B cell (primary cell): ENCODE results near the gene AIF1. TPM values are rescaled to one million over a fixed set of nuclear protein-coding genes. Genes with fewer than 3 reads are reported as not detected.
A peak's percentile ranks its signal among the peaks of the same experiment; 100 is the strongest.

Experiments
- ATAC-seq: fragments of 200-7000 bp; cut with Tn5 transposase; one replicate; pipeline ENCODE4 v1.10.0; 2021; ENCODE audit warnings: low read depth, mild to moderate bottlenecking, moderate number of reproducible peaks, moderate library complexity
- CTCF ChIA-PET: fragments of 350-600 bp; sonication (Branson Sonifier 250); formaldehyde crosslinking; loops from one replicate; lab custom pipeline; 2021; ENCODE audit warnings: antibody characterized with exemption, inconsistent platforms; lab: Charles Lee
- POLR2A ChIA-PET: fragments of 350-600 bp; sonication (Branson Sonifier 250); formaldehyde crosslinking; loops from one replicate; lab custom pipeline; 2021; ENCODE audit warnings: antibody characterized with exemption; lab: Charles Lee
- DNase-seq: peaks from one replicate; pipeline ENCODE4 v3.0.0; 2013
- H2AFZ ChIP-seq: 2 replicates; pipeline ENCODE4 v1.6.1; 2012; ENCODE audit warnings: mild to moderate bottlenecking, low read depth, low read length; ENCODE audit not compliant: insufficient read depth, poor library complexity, severe bottlenecking
- H3K27ac ChIP-seq, 2 donors: 1 replicate in 1 of 2; 2 replicates in 1 of 2; pipeline ENCODE4 v1.5.1; 2012 to 2013; ENCODE audit warnings: low read length in 2 of 2, mild to moderate bottlenecking in 2 of 2, moderate library complexity in 1 of 2
- H3K27me3 ChIP-seq, 4 experiments: fragments of 200-600 bp in 1 of 4; sonication (generic) in 1 of 4; replicated peaks in 1 of 4; 1 replicate in 2 of 4; 2 replicates in 2 of 4; pipeline versions ENCODE4 v1.6.1 to v1.7.0; 2013 to 2016; ENCODE audit warnings: low read length in 3 of 4, mild to moderate bottlenecking in 2 of 4, mixed read lengths in 1 of 4, moderate library complexity in 1 of 4; ENCODE audit not compliant: insufficient read depth in 4 of 4, control insufficient read depth in 3 of 4; ENCODE audit errors: control extremely low read depth in 1 of 4
- H3K36me3 ChIP-seq, 2 experiments: replicated peaks in 1 of 2; 1 replicate in 1 of 2; 2 replicates in 1 of 2; pipeline versions ENCODE4 v1.6.1 to v1.7.1; 2013; ENCODE audit warnings: low read length in 1 of 2; ENCODE audit not compliant: insufficient read depth in 2 of 2, control insufficient read depth in 1 of 2; ENCODE audit errors: control extremely low read depth in 1 of 2, extremely low read depth in 1 of 2
- H3K4me1 ChIP-seq, 2 donors: fragments of 200-600 bp in 1 of 2; sonication (generic) in 1 of 2; 1 replicate in 1 of 2; 2 replicates in 1 of 2; pipeline versions ENCODE4 v1.5.1 to v1.6.1; 2013 to 2017; ENCODE audit warnings: low read length in 2 of 2; ENCODE audit not compliant: control insufficient read depth in 2 of 2, insufficient read depth in 2 of 2
- H3K4me2 ChIP-seq: replicated peaks from 2 replicates; pipeline ENCODE3; 2012; ENCODE audit warnings: mild to moderate bottlenecking, low read depth, low read length; ENCODE audit not compliant: poor library complexity, severe bottlenecking
- H3K4me3 ChIP-seq, 5 experiments: fragments of 200-600 bp in 1 of 5; sonication (generic) in 1 of 5; 1 replicate in 3 of 5; 2 replicates in 2 of 5; pipeline versions ENCODE4 v1.5.1 to v1.7.0; 2011 to 2016; ENCODE audit warnings: low read length in 4 of 5, mild to moderate bottlenecking in 4 of 5, low read depth in 2 of 5, control low read depth in 1 of 5, moderate library complexity in 1 of 5; ENCODE audit not compliant: insufficient read depth in 1 of 5; ENCODE audit errors: control extremely low read depth in 1 of 5, extremely low read depth in 1 of 5
- H3K79me2 ChIP-seq: fragments of 200-600 bp; sonication (generic); one replicate; pipeline ENCODE4 v1.6.0; 2016; ENCODE audit warnings: low read length; ENCODE audit not compliant: control insufficient read depth, insufficient read depth
- H3K9ac ChIP-seq: fragments of 200-600 bp; sonication (generic); 2 replicates; pipeline ENCODE4 v1.6.1; 2017; ENCODE audit warnings: mild to moderate bottlenecking, low read length, moderate library complexity
- H3K9me3 ChIP-seq, 3 donors: one replicate each; pipeline versions ENCODE4 v1.6.1 to v1.7.1; 2013; ENCODE audit warnings: low read length in 2 of 3; ENCODE audit not compliant: control insufficient read depth in 2 of 3, insufficient read depth in 1 of 3; ENCODE audit errors: control extremely low read depth in 1 of 3
- H4K20me1 ChIP-seq: 2 replicates; pipeline ENCODE4 v1.6.0; 2012; ENCODE audit warnings: mild to moderate bottlenecking, low read length; ENCODE audit not compliant: insufficient read depth, control insufficient read depth, poor library complexity, severe bottlenecking
- H3K27ac Mint-ChIP-seq: one replicate; pipeline ENCODE4 v1.8.0; 2021; ENCODE audit warnings: mixed read lengths
- H3K27me3 Mint-ChIP-seq: one replicate; pipeline ENCODE4 v1.8.0; 2021; ENCODE audit warnings: mixed read lengths
- H3K4me1 Mint-ChIP-seq: one replicate; pipeline ENCODE4 v1.8.0; 2021; ENCODE audit warnings: mixed read lengths
- H3K4me3 Mint-ChIP-seq: one replicate; pipeline ENCODE4 v1.8.0; 2021; ENCODE audit warnings: mixed read lengths
- H3K9me3 Mint-ChIP-seq: one replicate; pipeline ENCODE4 v1.8.0; 2022; ENCODE audit warnings: mixed read lengths; ENCODE audit not compliant: insufficient read depth
- EZH2 ChIP-seq: IDR thresholded peaks from 2 replicates; pipeline ENCODE4 v1.6.1; 2012; ENCODE audit warnings: borderline replicate concordance, low read depth, mild to moderate bottlenecking, moderate library complexity, low read length; ENCODE audit not compliant: insufficient read depth, poor library complexity, severe bottlenecking
- WGBS: methylation state at CpG from one replicate; pipeline ENCODE4 v1.1.5; 2013; ENCODE audit warnings: missing lambda C conversion rate; ENCODE audit not compliant: insufficient coverage; 5-methylcytosine and 5-hydroxymethylcytosine counted together
- intact Hi-C: fragments of 100-400 bp; cut with micrococcal nuclease; formaldehyde crosslinking; loops from one replicate; pipeline ENCODE4 v1.10.0; 2022
- polyA plus RNA-seq: library from polyadenylated mRNA; depleted of rRNA; stranded (reverse); fragments of >200 nt; gene quantifications from 2 replicates; pipeline ENCODE4 v1.2.3, GENCODE V29; 2012
- total RNA-seq, 2 donors: library from RNA; stranded (reverse); fragments of 120-200 nt in 1 of 2; gene quantifications; 1 replicate in 1 of 2; 2 replicates in 1 of 2; pipeline versions ENCODE4 v1.2.3 to v1.2.4, GENCODE V29; 2013 to 2022
- TF ChIP-seq, protein P1 (sequence below): fragments of 200-600 bp; IDR thresholded peaks from one replicate; pipeline ENCODE4 v1.8.0; 2022; ENCODE audit warnings: antibody characterized with exemption, mild to moderate bottlenecking

The AIF1 gene
- total and polyA plus RNA-seq, 2 donors (not counting 1 experiment from before 2014, with no cell fraction given): 1.3 to 7.5 TPM

DNA sequence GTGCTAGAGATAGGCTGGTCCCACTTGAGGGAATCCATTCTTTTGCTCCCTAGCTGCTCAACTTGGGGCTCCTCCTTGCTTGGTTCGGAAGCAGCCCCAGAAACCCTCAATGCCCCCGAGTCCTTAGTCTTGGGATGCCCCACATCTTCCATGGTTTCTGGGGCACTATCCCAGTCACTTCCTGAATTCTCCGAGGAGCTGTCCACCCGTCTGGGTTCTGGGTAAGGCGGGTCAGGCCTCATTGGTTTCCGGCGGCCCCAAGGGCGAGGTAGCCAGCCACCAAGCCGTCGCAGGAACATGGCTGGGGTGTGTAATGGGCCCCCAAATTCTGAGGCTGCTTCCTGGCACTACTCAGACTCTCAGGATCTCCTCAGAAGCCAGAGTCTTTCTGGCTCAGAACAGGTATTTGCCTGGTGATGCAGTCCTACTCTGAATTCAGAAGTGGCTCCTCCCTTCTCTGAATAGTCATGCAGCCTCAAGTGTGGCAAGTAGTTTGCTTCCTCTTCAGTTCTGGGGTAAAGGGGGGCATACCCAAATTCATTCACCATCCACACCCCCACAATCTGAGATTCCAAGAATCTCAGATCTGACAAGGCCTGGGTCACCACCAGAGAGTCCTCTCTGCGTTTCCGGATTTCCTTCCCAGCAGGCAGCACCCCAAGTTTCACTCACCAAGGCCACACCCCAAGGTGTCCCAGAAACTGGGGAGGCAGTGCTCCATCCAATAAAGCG is 44.8 kb downstream of the AIF1 start:
- Histone ChIP-seq H3K9me3 (no peaks in the 10 kb centered on the region), H3K27ac (peak overlapping the region; percentile 50 to 77), H3K9ac (peak overlapping the region; percentile 87), H3K27me3 (no peaks in the 10 kb centered on the region), H2AFZ (peak overlapping the region; percentile 69), H3K4me2 (peak overlapping the region; percentile 88), H3K79me2 (peaks cover 96% of the 10 kb centered on the region), H4K20me1 (peaks cover 24% of the 10 kb centered on the region), H3K36me3 (peaks cover 0 to 45% of the 10 kb centered on the region in 2 experiments), H3K4me3 (peak overlapping the region; percentile 63 to 98 (median 86)), H3K4me1 (peaks cover 43 to 62% of the 10 kb centered on the region in 2 donors)
- peak; percentile 37 for ATAC-seq
- H3K9me3 Mint-ChIP-seq: no peaks in the 10 kb centered on the region
- DNase-seq: peak; percentile 69
- H3K4me3 Mint-ChIP-seq: peak overlapping the region; percentile 94
- H3K4me1 Mint-ChIP-seq: peaks cover 69% of the 10 kb centered on the region
- ChIA-PET CTCF (interaction anchor here (1.0 to 2.4 kb wide), 4 partner anchors 8 to 113 kb away, joined by 3 to 10 read pairs (median 6); partner anchors contain the start of gene NFKBIL1), POLR2A (interaction anchor here (0.6 to 5.9 kb wide), 6 partner anchors 7 to 1045 kb away, joined by 3 to 57 read pairs (median 4); partner anchors contain the start of genes BAG6, EHMT2 and PRRC2A)
- H3K27ac Mint-ChIP-seq: peak overlapping the region; percentile 89
- no peak for TF ChIP-seq EZH2
- TF ChIP-seq, protein P1, sequence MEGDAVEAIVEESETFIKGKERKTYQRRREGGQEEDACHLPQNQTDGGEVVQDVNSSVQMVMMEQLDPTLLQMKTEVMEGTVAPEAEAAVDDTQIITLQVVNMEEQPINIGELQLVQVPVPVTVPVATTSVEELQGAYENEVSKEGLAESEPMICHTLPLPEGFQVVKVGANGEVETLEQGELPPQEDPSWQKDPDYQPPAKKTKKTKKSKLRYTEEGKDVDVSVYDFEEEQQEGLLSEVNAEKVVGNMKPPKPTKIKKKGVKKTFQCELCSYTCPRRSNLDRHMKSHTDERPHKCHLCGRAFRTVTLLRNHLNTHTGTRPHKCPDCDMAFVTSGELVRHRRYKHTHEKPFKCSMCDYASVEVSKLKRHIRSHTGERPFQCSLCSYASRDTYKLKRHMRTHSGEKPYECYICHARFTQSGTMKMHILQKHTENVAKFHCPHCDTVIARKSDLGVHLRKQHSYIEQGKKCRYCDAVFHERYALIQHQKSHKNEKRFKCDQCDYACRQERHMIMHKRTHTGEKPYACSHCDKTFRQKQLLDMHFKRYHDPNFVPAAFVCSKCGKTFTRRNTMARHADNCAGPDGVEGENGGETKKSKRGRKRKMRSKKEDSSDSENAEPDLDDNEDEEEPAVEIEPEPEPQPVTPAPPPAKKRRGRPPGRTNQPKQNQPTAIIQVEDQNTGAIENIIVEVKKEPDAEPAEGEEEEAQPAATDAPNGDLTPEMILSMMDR: no peak
- no peaks in the 10 kb centered on the region for H3K27me3 Mint-ChIP-seq
- intact Hi-C loops: loop anchor here (1.0 to 10.0 kb wide), 3 partner anchors 8 to 1445 kb away; partner anchors contain the start of genes BAG6 and TRIM26
- WGBS: 41% methylated on average over 12 of the region's 13 CpGs
